PC-9 (cell line): ENCODE measurements around the gene NOL9.

Experiments
- EZH2 ChIP-seq: fragments of 200-600 bp; sonication (generic); IDR thresholded peaks from 2 replicates; pipeline ENCODE4 v1.8.0; 2017; ENCODE audit warnings: antibody characterized with exemption, low read depth
- TF ChIP-seq, protein P1 (sequence below): fragments of 200-600 bp; sonication (generic); conservative IDR thresholded peaks from 2 replicates; pipeline ENCODE4 v1.6.1; 2017; ENCODE audit warnings: mixed run types, antibody characterized with exemption, mild to moderate bottlenecking, moderate library complexity

- TF ChIP-seq, protein P1, sequence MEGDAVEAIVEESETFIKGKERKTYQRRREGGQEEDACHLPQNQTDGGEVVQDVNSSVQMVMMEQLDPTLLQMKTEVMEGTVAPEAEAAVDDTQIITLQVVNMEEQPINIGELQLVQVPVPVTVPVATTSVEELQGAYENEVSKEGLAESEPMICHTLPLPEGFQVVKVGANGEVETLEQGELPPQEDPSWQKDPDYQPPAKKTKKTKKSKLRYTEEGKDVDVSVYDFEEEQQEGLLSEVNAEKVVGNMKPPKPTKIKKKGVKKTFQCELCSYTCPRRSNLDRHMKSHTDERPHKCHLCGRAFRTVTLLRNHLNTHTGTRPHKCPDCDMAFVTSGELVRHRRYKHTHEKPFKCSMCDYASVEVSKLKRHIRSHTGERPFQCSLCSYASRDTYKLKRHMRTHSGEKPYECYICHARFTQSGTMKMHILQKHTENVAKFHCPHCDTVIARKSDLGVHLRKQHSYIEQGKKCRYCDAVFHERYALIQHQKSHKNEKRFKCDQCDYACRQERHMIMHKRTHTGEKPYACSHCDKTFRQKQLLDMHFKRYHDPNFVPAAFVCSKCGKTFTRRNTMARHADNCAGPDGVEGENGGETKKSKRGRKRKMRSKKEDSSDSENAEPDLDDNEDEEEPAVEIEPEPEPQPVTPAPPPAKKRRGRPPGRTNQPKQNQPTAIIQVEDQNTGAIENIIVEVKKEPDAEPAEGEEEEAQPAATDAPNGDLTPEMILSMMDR: no peak
- TF ChIP-seq EZH2: no peak
These were observed 47.8 kb upstream of the NOL9 start for GRCh38 chr1:6601923-6602668.
